Stimulated activated CD8-positive, alpha-beta memory T cell treated with anti-CD3 and anti-CD28 coated beads, Interleukin-12 subunit alpha, Interleukin-12 subunit beta, amount 100 ng/mL, for 24 hours (primary cell): ENCODE data around the gene PGGHG.
"Not testable (repeated sequence)": the region's sequence is repeated elsewhere in the genome, so short reads cannot be mapped to it uniquely, and the experiment has no call there.

Experiments used
- DNase-seq: peaks from one replicate; pipeline ENCODE4 v3.0.0-alpha.2; 2020; ENCODE audit errors: extremely low read depth

Gene PGGHG

DNA sequence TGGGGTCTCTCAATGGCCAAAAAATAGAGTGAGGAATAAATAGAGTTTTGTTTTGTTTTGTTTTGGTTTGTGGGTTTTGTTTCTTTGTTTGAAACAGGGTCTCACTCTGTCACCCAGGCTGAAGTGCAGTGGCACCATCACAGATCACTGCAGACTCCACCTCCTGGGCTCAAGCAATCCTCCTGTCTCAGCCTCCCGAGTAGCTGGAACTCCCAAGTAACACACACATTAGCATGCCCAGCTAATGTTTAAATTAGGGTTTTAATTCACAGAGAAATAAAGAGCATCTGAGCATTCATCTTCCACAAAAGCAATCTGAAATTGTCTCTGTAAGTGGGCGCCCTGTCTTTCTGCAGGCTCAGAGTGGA lies 40.9 kb downstream of the PGGHG start:
- no peak for DNase-seq

DNA sequence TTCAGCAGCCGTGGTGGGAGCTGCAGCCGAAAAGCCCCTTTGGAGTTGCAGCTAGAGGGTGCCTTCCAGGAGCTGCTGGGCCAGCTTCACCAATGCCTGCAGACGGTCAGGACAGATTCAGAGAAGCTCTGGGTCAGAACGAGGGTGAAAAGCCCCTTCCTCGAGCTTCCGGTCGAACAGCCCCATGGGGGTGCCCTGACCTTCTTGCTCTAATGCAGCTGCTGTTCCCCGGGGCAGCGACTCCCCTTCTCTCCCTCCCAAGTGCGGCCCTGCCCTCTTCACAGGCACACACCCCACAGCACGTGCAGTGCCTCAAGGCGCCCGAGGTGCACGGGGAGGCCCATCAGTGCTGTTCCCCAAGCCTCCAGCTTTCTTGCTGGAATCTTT lies 41.4 kb downstream of the PGGHG start:
- no peak for DNase-seq

DNA sequence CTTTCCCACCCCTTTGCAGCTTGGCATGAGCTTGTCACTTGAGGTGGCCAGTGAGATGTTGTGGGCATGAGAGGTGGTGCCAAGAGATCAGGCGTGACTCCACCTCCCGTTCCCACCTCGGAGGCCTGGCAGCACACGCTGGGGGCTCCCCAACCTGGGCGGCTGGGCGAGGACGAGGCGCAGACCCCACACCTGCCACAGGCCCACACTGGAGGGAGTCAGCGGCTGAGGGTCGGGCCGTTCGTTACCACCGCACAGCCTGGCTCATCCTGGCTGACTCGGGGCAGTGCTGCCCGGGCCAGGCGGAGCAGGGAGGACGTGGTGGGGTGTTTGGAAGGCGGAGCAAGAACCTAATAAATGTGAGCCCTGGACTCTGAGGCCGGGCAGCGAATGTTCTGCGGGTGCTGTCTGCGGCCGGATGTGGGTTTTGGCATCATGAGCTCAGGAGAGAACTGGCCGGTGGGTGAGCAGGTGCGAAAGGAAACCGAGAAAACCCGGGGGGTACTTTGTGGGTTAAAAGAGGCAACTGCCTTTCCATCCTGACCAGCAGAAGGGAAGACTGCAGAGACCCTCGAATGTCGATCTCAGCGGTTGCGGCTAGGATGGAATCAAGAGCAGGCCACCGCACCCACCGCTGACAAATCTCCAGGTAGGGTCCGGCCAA lies 41.9 kb downstream of the PGGHG start:
- DNase-seq: no peak

DNA sequence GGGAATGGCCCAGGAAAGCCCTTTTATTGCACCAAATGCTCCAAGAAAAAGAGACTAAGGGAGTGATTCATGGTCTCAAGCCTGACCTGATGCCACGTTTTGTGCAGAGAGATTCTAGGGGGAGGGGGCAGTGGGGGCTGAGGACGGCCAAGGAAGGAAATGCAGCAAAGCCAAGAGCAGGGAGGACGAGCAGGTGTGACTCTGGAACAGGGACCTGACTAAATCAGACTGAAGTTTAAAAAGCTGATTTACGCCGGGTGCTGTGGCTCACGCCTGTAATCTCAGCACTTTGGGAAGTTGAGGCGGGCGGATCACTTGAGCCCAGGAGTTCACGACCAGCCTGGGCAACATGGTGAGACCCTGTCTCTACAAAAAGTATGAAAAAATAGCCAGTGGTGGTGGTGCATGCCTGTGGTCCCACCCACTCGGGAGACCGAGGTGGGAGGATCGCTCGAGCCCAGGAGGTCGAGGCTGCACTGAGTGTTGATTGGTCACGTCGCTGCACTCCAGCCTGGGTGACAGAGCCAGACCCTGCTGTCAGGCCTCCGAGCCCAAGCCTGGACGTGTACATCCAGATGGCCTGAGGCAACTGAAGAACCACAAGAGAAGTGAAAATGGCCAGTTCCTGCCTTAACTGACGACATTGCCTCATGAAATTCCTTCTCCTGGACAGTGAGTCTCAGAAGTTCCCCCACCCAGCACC lies 42.6 kb downstream of the PGGHG start:
- no peak for DNase-seq

DNA sequence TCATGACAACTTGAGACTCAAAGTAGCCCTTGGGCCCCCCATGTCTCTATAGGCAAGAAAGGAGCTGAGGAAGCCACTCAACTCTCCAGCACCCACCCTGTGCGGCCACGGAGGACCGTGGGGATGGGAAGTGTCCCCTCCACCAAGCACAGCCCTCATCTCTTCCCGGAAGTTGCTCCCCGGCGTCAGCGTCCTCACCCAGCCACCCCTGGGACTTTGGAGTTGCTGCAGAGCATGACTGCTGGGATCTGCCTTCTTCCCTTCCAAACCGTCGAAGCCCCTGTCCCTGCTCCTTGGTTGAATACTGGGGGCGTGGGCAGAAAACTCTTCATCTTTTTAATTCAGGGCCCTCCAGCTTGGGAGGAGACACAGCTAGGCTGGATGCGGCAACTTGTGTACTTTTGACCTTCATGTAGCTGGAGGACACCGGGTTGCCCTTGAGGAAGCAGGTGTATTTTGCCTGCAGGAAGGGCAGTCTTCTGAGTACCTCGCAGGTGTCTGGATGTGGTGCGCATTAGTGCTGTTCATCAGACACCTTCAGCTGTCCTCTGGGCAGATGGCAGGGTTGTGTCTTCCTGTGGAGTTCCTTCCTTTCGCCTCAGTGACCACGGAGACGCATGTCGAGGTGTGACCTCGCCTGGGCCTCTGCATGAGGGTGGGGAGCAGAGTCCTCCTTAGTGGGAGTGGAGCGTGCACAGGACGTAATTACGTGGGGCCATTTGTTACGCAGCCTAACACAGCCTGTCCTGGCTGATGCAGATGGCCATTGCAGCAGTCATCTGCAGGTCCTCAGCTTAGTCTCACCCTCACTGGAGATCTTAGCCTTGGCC lies 43.9 kb downstream of the PGGHG start:
- DNase-seq: no peak

DNA sequence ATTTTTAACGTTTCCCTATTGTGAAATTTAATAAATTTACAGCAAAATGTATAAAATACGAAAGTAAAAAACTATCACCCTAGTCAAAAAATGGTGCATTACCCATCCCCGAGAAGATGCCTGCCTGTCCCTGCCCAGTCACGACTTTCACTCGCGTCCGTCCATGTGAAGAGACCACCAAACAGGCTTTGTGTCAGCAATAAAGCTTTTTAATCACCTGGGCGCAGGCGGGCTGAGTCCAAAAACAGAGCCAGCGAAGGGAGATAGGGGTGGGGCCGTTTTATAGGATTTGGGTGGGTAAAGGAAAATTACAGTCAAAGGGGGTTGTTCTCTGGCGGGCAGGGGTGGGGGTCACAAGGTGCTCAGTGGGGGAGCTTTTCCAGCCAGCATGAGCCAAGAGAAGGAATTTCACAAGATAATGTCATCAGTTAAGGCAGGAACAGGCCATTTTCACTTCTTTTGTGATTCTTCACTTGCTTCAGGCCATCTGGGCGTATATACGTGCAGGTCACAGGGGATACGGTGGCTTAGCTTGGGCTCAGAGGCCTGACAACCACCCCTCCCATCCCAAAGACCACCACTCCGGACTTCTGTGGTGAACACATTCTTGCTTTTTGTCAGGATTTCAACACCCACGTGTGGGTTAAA lies 44.8 kb downstream of the PGGHG start:
- DNase-seq: not testable (repeated sequence)

DNA sequence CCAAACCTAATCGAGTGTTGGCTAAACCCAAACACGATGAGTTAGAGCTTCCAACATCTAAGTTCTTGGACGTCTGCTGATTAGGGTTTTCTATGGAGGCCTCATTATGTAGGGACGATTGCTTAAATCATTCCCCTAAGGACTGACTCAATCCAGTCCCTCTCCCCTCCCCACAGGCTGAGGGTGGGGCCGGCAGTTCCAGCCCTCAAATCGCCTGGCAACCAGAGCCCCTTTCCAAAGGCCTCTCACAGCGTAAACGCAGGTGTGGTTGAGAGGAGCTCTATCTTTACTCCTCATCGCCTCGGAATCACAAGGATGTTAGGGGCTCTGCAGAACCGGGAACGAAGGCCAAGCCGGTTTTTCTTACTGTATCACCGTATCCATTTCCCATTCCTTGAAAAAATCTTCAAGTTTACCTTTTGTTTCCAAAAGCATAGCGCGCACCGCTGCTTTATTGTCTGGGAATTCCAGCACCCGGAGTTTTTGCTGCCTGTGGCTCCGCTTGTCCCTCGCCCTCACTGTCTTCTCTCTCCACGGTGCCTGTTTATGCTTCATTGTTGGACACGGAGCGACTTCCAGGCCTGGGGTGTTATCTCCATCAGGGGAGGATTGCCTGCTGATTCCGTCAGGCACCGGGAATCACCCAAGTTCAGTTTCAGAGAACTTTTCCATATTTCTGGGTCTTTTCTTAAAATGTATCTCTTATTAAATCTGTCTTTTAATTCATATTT lies 45.5 kb downstream of the PGGHG start:
- DNase-seq: no peak

DNA sequence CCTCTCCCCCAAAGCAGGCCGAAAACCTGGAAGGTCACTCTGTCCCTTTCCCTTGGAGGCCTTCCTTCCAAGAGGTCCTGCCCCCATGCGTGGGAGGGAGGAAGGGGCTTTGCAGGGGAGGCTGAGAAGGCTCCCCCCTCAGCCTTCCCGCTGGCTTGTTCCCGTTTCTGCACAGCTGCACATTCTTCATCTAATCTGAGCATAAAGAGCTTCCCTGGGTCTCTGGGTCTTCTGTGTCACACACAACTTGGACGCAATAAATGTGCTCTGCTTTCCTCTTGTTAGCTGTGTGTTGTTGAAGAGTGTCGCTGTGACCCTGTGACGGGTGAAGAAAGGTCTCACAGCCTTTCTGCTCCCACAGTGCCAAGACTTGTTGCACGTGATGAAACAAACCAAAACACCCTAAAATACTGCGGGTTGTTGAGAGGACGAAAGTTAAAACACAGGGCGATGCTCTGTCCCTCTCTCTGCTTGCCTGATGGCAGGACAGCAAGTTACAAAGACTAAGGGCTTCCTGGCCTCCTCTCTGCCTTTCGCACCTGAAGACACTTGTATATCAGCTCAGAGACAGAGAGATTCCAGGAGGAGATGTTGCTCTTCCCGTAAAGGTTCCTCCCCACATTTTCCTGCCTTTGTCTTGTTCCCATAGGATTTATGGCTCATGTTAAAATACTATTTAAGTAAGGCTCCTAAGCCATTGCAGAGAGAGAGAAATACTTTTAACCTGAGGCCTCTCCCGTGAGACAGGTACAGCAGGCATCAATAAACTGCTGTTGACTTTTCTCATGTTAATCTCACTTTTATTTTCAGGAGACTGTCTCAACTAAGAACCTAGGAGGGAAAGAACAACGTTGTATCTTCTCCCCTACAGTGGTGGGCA lies 47.1 kb downstream of the PGGHG start:
- DNase-seq: no peak

DNA sequence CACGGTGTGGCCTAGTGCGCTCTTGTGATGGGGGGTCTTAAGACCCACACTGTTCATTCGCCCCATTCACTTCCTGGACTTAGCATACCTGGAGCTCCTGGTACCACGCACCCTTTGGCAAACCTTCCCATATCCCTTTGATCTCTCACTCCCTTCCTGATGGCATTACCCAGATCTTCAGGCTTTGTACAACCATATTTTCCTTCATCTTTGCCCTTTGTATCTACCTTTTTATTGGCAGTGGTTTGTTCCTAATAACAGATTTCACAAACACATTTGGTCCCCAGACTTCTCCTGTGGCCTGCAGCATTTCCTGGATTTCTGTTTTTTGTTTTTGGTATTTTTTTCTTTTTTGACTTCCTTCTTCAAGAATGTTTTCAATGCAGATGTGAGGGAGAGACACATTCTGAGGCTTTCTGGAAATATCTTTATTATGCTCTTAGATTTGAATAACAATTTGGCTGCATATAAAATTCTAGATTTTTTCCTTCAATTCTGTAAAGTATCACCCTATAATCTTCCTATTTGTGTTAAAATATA lies 47.8 kb downstream of the PGGHG start:
- no peak for DNase-seq

DNA sequence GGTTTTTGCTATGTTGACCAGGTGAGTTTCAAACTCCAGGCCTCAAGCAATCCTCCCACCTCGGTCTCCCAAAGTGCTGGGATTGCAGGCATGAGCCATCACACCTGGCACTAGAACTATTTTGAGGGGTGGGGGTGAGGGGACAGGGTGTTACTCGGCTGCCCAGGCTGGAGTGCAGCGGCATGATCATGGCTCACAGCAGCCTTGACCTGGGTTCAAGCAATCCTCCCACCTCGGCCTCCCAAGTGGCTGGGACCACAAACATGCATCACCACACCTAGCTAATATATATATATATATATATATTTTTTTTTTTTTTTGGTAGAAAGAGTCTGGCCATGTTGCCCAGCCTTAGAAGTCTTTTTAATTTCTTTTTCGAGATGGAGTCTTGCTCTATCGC lies 48.8 kb downstream of the PGGHG start:
- DNase-seq: no peak

DNA sequence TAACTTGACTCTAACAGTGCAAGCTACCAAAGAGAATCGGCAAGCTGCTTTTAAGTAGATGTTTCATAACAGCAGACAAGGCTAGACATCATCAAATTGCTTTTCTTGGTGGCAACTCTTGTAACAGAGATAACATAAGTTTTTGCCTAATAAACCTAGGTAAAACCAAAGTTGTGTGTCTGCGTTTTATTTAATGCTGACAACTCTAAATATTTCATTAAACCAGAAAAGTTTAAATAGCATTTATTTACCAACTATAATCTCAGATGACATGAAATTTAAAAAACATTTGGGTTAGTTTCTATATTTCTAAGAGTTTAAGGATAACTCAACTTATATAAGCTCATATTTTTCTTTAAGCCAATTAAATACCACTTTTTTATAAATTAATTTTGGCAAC lies 51.0 kb downstream of the PGGHG start:
- no peak for DNase-seq

DNA sequence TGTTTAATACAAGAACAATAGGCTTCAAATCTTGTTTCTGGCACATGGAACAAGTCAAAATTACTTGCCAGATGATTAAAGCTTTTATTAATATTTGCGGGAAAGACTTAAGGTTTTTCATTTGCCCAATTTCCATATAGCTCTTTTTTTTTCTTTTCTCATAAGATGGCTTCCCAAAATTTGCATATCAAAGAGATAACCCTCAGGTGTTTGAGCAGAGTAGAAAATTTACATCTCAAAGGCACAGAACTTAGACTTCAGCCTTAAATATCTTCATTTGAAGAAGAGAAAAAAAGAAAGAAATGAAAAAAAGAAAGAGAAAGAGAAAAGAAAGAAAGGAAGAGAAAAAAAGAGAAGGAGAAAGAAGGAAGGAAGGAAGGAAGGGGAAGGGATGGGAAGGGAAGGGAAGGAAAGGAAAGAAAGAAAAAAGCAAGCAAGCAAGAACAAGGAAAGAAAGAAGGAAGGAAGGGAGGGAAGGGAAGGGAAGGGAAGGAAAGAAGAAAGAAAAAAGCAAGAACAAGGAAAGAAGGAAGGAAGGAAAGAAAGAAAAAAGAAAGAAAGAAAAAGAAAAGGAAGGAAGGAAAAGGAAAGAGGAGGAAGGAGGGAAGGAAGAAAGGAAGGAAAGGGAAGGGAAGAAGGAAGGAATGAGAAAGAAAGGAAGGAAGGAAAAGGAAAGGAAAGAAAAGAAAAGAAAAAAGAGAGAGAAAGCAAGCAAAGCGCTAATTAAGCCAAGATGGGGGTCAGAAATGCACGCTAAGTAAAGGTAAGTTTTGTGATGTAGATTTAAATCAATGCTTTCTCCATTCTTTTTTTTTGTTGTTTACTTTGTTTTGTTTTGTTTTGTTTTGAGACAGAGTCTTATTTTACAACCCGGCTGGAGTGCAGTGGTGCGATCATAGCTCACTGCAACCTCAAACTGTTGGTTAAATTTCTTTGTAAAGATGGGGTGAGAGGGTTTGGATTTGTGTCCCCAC lies 51.9 kb downstream of the PGGHG start:
- no peak for DNase-seq

DNA sequence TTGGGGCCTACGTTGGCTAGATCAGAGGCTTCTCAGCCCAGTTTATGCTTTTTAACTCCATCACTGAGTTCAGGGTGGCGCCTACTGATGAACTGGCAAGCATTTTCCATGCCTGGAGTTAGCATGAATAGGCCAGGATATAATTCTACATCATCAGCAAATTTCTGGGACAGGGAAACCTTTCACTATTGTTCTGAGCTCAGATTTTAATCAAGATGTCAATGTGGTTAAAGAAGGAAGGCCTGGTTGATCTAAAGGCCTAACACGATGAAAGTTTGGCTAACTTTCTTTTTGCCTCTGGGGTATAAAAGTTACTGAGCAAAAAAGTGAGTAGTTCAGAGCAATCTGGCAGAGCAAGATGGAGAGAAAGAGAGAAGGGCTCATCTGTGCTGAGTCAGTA lies 53.4 kb downstream of the PGGHG start:
- DNase-seq: no peak

DNA sequence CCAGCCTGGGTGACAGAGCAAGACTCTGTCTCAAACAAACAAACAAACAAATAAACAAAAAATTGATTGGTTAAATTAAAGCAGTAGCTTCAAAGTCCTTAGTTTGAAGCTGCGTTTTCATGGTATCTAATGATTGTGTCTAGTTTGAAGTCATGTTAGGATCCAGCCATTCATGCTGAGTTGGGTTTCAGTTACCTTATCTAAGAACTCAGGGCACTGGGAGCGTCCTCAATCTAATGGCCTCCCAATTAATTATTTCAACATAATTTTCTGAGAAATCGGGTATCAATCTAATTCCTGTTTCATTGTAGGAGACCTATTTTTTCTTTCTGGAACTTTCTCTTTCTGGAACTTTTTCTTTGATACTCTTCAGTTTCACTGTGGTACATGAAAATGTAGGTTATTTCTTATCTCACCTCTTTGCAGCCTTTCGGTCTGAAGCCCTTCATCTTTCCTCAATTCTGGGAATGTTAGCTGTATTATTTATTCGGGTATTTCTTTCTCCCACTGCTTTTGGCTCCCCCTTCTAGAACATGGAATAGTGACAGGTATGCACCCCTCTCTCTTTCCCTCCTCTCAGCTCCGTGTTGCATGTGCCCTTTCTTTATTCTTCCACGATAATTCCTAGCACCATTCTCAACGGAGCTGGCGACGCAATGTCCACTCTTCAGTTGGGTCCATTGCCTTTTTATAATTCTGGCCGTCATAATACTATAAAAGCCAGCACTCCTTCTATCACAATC lies 56.1 kb downstream of the PGGHG start:
- no peak for DNase-seq
